ENCODE data around the gene AGBL4.

Gene AGBL4

GRCh38 chr1:48640836-48641492 is 1382.8 kb downstream of the AGBL4 start:
- DNase-seq (ENCODE audit: low read depth), result no peak
- TF ChIP-seq CTCF (IDR thresholded peaks at IDR 0.05; ENCODE audit: low read length, missing control alignments), result no peak
- no peak overlapping the region for H3K4me3 ChIP-seq (replicated peaks; ENCODE audit: low read depth, low read length)

GRCh38 chr1:48629867-48630266 is 1393.9 kb downstream of the AGBL4 start:
- no peak overlapping the region for H3K4me3 ChIP-seq (replicated peaks; ENCODE audit: low read depth, low read length)
- DNase-seq (ENCODE audit: low read depth), result no peak
- TF ChIP-seq CTCF (IDR thresholded peaks at IDR 0.05; ENCODE audit: low read length, missing control alignments), result no peak

GRCh38 chr1:48627486-48627885 is 1396.3 kb downstream of the AGBL4 start:
- no peak for TF ChIP-seq CTCF (IDR thresholded peaks at IDR 0.05; ENCODE audit: low read length, missing control alignments)
- no peak overlapping the region for H3K4me3 ChIP-seq (replicated peaks; ENCODE audit: low read depth, low read length)
- no peak for DNase-seq (ENCODE audit: low read depth)

- no peak for TF ChIP-seq CTCF (IDR thresholded peaks at IDR 0.05; ENCODE audit: low read length, missing control alignments)
- DNase-seq (ENCODE audit: low read depth), result no peak
- no peak overlapping the region for H3K4me3 ChIP-seq (replicated peaks; ENCODE audit: low read depth, low read length)
Measured at GRCh38 chr1:48619539-48619938, 1404.2 kb downstream of the AGBL4 start.

GRCh38 chr1:48617252-48617651 is 1406.5 kb downstream of the AGBL4 start:
- H3K4me3 ChIP-seq (replicated peaks; ENCODE audit: low read depth, low read length), result no peak overlapping the region
- TF ChIP-seq CTCF (IDR thresholded peaks at IDR 0.05; ENCODE audit: low read length, missing control alignments), result no peak
- DNase-seq (ENCODE audit: low read depth), result peak; percentile 11

GRCh38 chr1:48616710-48617109 is 1407.0 kb downstream of the AGBL4 start:
- DNase-seq (ENCODE audit: low read depth), result no peak

More at GRCh38 chr1:48616710-48617109, 1407.0 kb downstream of the AGBL4 start:
- H3K4me3 ChIP-seq (replicated peaks; ENCODE audit: low read depth, low read length), result no peak overlapping the region
- no peak for TF ChIP-seq CTCF (IDR thresholded peaks at IDR 0.05; ENCODE audit: low read length, missing control alignments)
